Embryonic facial prominence (tissue), 1 donor: ENCODE measurements around the gene ARHGAP10.

Experiments used
- DNase-seq: peaks from one replicate; pipeline ENCODE4 v3.0.0-alpha.2; 2016; ENCODE audit errors: extremely low spot score

ARHGAP10 gene

GRCh38 chr4:147731580-147732517, at the start of gene ARHGAP10:
ARHGAP10 (plus strand) TSS chr4:147732088; CDS start chr4:147732302, 214 bp downstream.
- peak; percentile 63 for DNase-seq

- DNase-seq: no peak
Measured at GRCh38 chr4:147682755-147683154, 49.1 kb upstream of the ARHGAP10 start.

- no peak for DNase-seq
Measured at GRCh38 chr4:147683188-147683591, 48.7 kb upstream of the ARHGAP10 start.

- peak; percentile 69 for DNase-seq
Measured at GRCh38 chr4:147683717-147684700, 47.9 kb upstream of the ARHGAP10 start, which contains the start of gene PRMT9. PRMT9 (minus strand) TSS chr4:147684163; CDS start chr4:147683987, 176 bp downstream.

- no peak for DNase-seq
Measured at GRCh38 chr4:147689067-147689466, 42.8 kb upstream of the ARHGAP10 start.

- no peak for DNase-seq
Measured at GRCh38 chr4:147691820-147692219, 40.1 kb upstream of the ARHGAP10 start.

GRCh38 chr4:147693218-147693617, 38.7 kb upstream of the ARHGAP10 start:
- DNase-seq: no peak

GRCh38 chr4:147696866-147697265, 35.0 kb upstream of the ARHGAP10 start:
- DNase-seq: no peak

- no peak for DNase-seq
Measured at GRCh38 chr4:147704846-147705245, 27.0 kb upstream of the ARHGAP10 start.

DNA sequence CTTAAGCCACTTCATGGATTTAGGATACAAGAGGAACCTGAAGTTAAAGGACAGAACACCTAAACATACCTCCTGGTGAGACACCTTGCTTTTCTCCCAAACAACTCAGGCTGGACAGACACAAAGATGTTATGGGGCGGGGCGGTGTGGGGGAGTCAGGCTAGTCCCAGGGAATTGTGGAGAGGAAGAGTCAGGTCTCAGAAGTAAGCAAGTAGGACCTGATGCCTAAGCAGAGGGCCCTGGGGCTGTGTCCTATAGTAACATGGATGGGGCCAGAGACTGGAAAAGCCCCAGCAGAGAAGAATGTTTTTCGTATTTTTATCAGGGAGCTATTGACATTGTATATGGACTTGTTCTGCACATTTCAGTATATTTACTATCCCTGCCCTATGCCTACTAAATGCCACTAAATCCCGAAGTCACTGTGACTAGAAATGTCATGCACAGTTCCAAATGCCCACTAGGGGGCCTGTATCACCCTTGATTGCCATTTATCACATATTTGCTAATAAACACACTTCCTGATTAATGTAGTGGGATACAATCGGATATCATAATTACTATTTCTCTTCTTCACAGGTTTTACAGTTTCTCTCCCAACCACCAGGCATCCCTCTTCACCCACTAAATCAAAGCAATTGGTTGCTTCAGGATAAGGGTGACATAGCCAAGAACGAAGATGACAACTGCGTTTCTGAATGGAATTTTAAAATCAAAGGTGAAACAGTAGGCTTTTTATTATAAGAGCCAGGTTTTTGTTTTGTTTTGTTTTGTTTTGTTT, 23.8 kb upstream of the ARHGAP10 start:
- DNase-seq: no peak

DNA sequence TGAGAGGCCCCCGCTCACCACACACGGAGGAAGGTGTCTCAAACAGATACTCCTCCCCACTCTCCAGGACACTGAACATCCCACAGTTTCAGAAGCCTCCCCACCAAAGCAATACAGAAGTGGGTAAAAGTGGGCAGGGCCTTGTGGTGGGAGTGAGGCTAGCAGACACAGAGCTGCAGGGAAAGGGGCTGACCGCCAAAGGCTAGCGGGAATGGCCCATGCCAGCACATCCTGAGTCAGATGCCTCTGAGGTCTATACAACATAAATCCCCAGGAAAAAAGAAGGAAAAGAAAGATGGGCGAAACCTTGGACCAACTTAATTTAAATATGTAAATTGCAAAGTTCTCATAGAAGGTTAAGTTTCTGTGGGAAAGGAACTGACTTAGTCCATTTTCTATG, 21.9 kb upstream of the ARHGAP10 start:
- no peak for DNase-seq

DNA sequence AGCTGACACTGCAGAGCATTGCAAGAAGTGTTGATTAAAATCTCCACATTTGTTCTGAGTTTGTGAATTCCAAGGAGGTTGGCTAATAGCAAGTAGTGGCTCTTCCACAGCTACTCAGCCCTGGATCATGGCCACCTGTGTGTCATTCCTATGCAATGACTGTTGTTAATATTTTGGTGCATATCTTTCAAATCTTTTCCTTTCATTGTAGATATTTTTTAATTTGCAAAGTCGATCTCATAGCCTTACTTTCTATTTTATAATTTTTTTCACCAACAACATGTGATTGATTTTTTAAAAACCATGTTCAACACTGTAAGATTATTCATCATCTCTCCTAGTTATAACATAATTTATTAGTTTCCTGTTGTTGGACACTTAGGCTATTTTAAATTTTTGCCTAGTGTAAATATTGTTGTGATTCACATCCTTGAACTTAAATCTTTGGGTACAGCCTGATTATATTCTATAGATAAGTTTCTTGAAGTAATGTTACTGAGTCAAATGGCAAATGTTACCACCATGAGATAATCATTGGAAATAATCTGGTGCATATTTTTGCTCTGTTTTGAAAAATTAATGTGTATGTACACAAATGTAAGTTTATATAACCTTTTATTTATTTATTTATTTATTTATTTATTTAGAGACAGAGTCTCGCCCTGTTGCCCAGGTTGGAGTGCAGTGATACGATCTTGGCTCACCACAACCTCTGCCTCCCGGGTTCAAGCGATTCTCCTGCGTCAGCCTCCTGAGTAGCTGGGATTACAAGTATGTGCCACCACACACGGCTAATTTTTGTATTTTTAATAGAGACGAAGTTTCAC, 17.1 kb upstream of the ARHGAP10 start:
- no peak for DNase-seq

GRCh38 chr4:147717878-147718277, 14.0 kb upstream of the ARHGAP10 start:
- no peak for DNase-seq

DNA sequence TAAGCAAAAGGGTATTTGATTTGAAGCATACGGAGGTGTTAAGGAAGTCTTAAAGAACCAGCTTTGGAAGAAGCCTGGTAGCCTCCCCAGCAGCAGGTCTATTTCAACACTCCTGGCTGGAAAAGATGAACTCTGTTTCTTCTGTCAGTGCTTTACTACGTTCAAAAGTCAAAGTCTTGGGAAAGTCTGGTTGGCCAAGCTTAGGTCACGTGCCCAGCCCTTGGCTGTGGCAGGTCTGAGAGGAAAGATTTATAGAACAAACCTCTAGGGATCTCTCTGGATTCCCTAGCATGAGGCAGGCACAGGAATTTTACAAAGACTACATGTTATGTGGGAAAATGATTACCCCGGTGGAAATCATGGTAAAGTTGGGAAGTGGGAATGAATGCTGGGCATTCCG, 8.6 kb upstream of the ARHGAP10 start:
- DNase-seq: no peak

DNA sequence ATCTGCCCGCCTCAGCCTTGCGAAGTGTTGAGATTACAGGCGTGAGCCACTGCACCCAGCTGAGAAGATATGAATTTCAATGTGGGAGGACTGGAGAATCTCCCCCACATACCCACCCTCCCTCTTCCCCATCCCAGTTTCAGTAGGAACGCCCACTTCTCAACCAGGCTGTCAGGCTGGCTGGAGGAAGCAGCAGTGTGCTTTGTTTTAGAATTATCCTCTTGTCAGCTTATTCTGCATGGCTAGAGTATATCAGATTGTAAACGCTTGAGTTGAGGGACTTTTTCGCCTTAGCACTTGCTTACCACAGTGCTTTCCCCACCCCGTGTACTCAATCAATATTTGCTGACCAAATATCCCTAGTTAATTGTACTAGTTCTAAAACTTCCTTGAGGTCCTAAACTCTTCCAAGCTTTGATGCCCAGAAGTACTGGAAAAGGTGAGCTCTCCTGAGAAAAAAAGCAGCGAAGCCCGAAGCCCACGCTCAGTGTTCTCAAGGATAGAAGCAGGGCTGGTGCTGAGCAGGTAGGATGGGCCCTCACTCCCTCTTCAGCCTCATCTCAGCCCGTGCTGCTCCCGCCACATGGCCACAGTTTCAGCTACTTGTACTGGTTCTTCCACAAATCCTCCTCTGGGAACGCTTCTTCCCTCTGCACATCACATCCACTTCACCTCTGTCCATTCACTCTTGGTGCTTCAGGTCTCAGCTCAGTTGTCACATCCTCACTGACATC, 7.3 kb upstream of the ARHGAP10 start:
- no peak for DNase-seq

GRCh38 chr4:147725673-147726072, 6.2 kb upstream of the ARHGAP10 start:
- no peak for DNase-seq

- DNase-seq: no peak
Measured at GRCh38 chr4:147727476-147728028, 4.3 kb upstream of the ARHGAP10 start.

GRCh38 chr4:147730333-147730732, 1.6 kb upstream of the ARHGAP10 start:
- DNase-seq: no peak

GRCh38 chr4:147732518-147733235, 789 bp downstream of the ARHGAP10 start:
- no peak for DNase-seq
